ENCODE measurements around the gene TES.

TES gene

GRCh38 chr7:116273283-116273917 is 63.1 kb downstream of the TES start:
- Histone ChIP-seq H3K9ac (ENCODE audit: low read depth in 1 of 2, low read length in 2 of 2) (no peak overlapping the region), H3K36me3 (ENCODE audit: control insufficient read depth in 2 of 2, insufficient read depth in 2 of 2, low read length in 2 of 2) (no peaks in the 10 kb centered on the region), H3K27ac (ENCODE audit: low read depth in 2 of 2, low read length in 2 of 2) (no peak overlapping the region), H3K4me1 (ENCODE audit: control insufficient read depth in 2 of 2, insufficient read depth in 2 of 2, low read length in 2 of 2) (peaks cover 3 to 10% of the 10 kb centered on the region in 2 donors), H3K9me3 (ENCODE audit: control insufficient read depth in 2 of 2, low read length in 2 of 2) (no peaks in the 10 kb centered on the region), H3K27me3 (ENCODE audit: control insufficient read depth in 2 of 2, insufficient read depth in 2 of 2, low read length in 2 of 2) (no peaks in the 10 kb centered on the region), H3K4me3 (ENCODE audit: low read length in 2 of 2) (no peak overlapping the region)

- peaks cover 3 to 10% of the 10 kb centered on the region in 2 donors for H3K4me1 ChIP-seq (ENCODE audit: control insufficient read depth in 2 of 2, insufficient read depth in 2 of 2, low read length in 2 of 2)
- no peaks in the 10 kb centered on the region for H3K27me3 ChIP-seq (ENCODE audit: control insufficient read depth in 2 of 2, insufficient read depth in 2 of 2, low read length in 2 of 2)
- H3K9ac ChIP-seq (ENCODE audit: low read depth in 1 of 2, low read length in 2 of 2): no peak overlapping the region
- no peaks in the 10 kb centered on the region for H3K9me3 ChIP-seq (ENCODE audit: control insufficient read depth in 2 of 2, low read length in 2 of 2)
- no peak overlapping the region for H3K27ac ChIP-seq (ENCODE audit: low read depth in 2 of 2, low read length in 2 of 2)
- H3K4me3 ChIP-seq (ENCODE audit: low read length in 2 of 2): no peak overlapping the region
- no peaks in the 10 kb centered on the region for H3K36me3 ChIP-seq (ENCODE audit: control insufficient read depth in 2 of 2, insufficient read depth in 2 of 2, low read length in 2 of 2)
Observed at GRCh38 chr7:116273918-116274301, 63.6 kb downstream of the TES start.

- no peaks in the 10 kb centered on the region for H3K27me3 ChIP-seq (ENCODE audit: control insufficient read depth in 2 of 2, insufficient read depth in 2 of 2, low read length in 2 of 2)
- no peaks in the 10 kb centered on the region for H3K4me1 ChIP-seq (ENCODE audit: control insufficient read depth in 2 of 2, insufficient read depth in 2 of 2, low read length in 2 of 2)
- H3K4me3 ChIP-seq (ENCODE audit: low read length in 2 of 2): no peak overlapping the region
- H3K36me3 ChIP-seq (ENCODE audit: control insufficient read depth in 2 of 2, insufficient read depth in 2 of 2, low read length in 2 of 2): no peaks in the 10 kb centered on the region
- no peaks in the 10 kb centered on the region for H3K9me3 ChIP-seq (ENCODE audit: control insufficient read depth in 2 of 2, low read length in 2 of 2)
- H3K27ac ChIP-seq (ENCODE audit: low read depth in 2 of 2, low read length in 2 of 2): no peak overlapping the region
- no peak overlapping the region for H3K9ac ChIP-seq (ENCODE audit: low read depth in 1 of 2, low read length in 2 of 2)
Observed at GRCh38 chr7:116277070-116277469, 66.7 kb downstream of the TES start.

- Histone ChIP-seq H3K27me3 (ENCODE audit: control insufficient read depth in 2 of 2, insufficient read depth in 2 of 2, low read length in 2 of 2) (no peaks in the 10 kb centered on the region), H3K4me1 (ENCODE audit: control insufficient read depth in 2 of 2, insufficient read depth in 2 of 2, low read length in 2 of 2) (no peaks in the 10 kb centered on the region), H3K9ac (ENCODE audit: low read depth in 1 of 2, low read length in 2 of 2) (no peak overlapping the region), H3K36me3 (ENCODE audit: control insufficient read depth in 2 of 2, insufficient read depth in 2 of 2, low read length in 2 of 2) (no peaks in the 10 kb centered on the region), H3K4me3 (ENCODE audit: low read length in 2 of 2) (no peak overlapping the region), H3K9me3 (ENCODE audit: control insufficient read depth in 2 of 2, low read length in 2 of 2) (no peaks in the 10 kb centered on the region), H3K27ac (ENCODE audit: low read depth in 2 of 2, low read length in 2 of 2) (no peak overlapping the region)
Observed at GRCh38 chr7:116279217-116279616, 68.9 kb downstream of the TES start.

GRCh38 chr7:116280803-116281202 is 70.5 kb downstream of the TES start:
- H3K9ac ChIP-seq (ENCODE audit: low read depth in 1 of 2, low read length in 2 of 2): no peak overlapping the region
- no peaks in the 10 kb centered on the region for H3K27me3 ChIP-seq (ENCODE audit: control insufficient read depth in 2 of 2, insufficient read depth in 2 of 2, low read length in 2 of 2)
- H3K9me3 ChIP-seq (ENCODE audit: control insufficient read depth in 2 of 2, low read length in 2 of 2): no peaks in the 10 kb centered on the region
- H3K36me3 ChIP-seq (ENCODE audit: control insufficient read depth in 2 of 2, insufficient read depth in 2 of 2, low read length in 2 of 2): no peaks in the 10 kb centered on the region
- no peak overlapping the region for H3K27ac ChIP-seq (ENCODE audit: low read depth in 2 of 2, low read length in 2 of 2)
- H3K4me3 ChIP-seq (ENCODE audit: low read length in 2 of 2): no peak overlapping the region
- no peaks in the 10 kb centered on the region for H3K4me1 ChIP-seq (ENCODE audit: control insufficient read depth in 2 of 2, insufficient read depth in 2 of 2, low read length in 2 of 2)

GRCh38 chr7:116283595-116284204 is 73.4 kb downstream of the TES start:
- H3K36me3 ChIP-seq (ENCODE audit: control insufficient read depth in 2 of 2, insufficient read depth in 2 of 2, low read length in 2 of 2): no peaks in the 10 kb centered on the region
- H3K4me3 ChIP-seq (ENCODE audit: low read length in 2 of 2): no peak overlapping the region
- no peaks in the 10 kb centered on the region for H3K4me1 ChIP-seq (ENCODE audit: control insufficient read depth in 2 of 2, insufficient read depth in 2 of 2, low read length in 2 of 2)
- H3K27me3 ChIP-seq (ENCODE audit: control insufficient read depth in 2 of 2, insufficient read depth in 2 of 2, low read length in 2 of 2): no peaks in the 10 kb centered on the region
- H3K9me3 ChIP-seq (ENCODE audit: control insufficient read depth in 2 of 2, low read length in 2 of 2): no peaks in the 10 kb centered on the region
- no peak overlapping the region for H3K9ac ChIP-seq (ENCODE audit: low read depth in 1 of 2, low read length in 2 of 2)
- H3K27ac ChIP-seq (ENCODE audit: low read depth in 2 of 2, low read length in 2 of 2): no peak overlapping the region

- Histone ChIP-seq H3K4me1 (ENCODE audit: control insufficient read depth in 2 of 2, insufficient read depth in 2 of 2, low read length in 2 of 2) (no peaks in the 10 kb centered on the region), H3K4me3 (ENCODE audit: low read length in 2 of 2) (no peak overlapping the region), H3K27me3 (ENCODE audit: control insufficient read depth in 2 of 2, insufficient read depth in 2 of 2, low read length in 2 of 2) (no peaks in the 10 kb centered on the region), H3K9ac (ENCODE audit: low read depth in 1 of 2, low read length in 2 of 2) (no peak overlapping the region), H3K36me3 (ENCODE audit: control insufficient read depth in 2 of 2, insufficient read depth in 2 of 2, low read length in 2 of 2) (no peaks in the 10 kb centered on the region), H3K27ac (ENCODE audit: low read depth in 2 of 2, low read length in 2 of 2) (no peak overlapping the region), H3K9me3 (ENCODE audit: control insufficient read depth in 2 of 2, low read length in 2 of 2) (no peaks in the 10 kb centered on the region)
Observed at GRCh38 chr7:116284390-116284789, 74.1 kb downstream of the TES start.

GRCh38 chr7:116285252-116285651 is 74.9 kb downstream of the TES start:
- H3K9me3 ChIP-seq (ENCODE audit: control insufficient read depth in 2 of 2, low read length in 2 of 2): no peaks in the 10 kb centered on the region
- H3K36me3 ChIP-seq (ENCODE audit: control insufficient read depth in 2 of 2, insufficient read depth in 2 of 2, low read length in 2 of 2): no peaks in the 10 kb centered on the region
- H3K4me1 ChIP-seq (ENCODE audit: control insufficient read depth in 2 of 2, insufficient read depth in 2 of 2, low read length in 2 of 2): no peaks in the 10 kb centered on the region
- no peaks in the 10 kb centered on the region for H3K27me3 ChIP-seq (ENCODE audit: control insufficient read depth in 2 of 2, insufficient read depth in 2 of 2, low read length in 2 of 2)
- H3K9ac ChIP-seq (ENCODE audit: low read depth in 1 of 2, low read length in 2 of 2): no peak overlapping the region
- H3K27ac ChIP-seq (ENCODE audit: low read depth in 2 of 2, low read length in 2 of 2): no peak overlapping the region
- H3K4me3 ChIP-seq (ENCODE audit: low read length in 2 of 2): no peak overlapping the region

GRCh38 chr7:116290740-116291139 is 80.4 kb downstream of the TES start:
- Histone ChIP-seq H3K9me3 (ENCODE audit: control insufficient read depth in 2 of 2, low read length in 2 of 2) (no peaks in the 10 kb centered on the region), H3K9ac (ENCODE audit: low read depth in 1 of 2, low read length in 2 of 2) (no peak overlapping the region), H3K36me3 (ENCODE audit: control insufficient read depth in 2 of 2, insufficient read depth in 2 of 2, low read length in 2 of 2) (no peaks in the 10 kb centered on the region), H3K4me1 (ENCODE audit: control insufficient read depth in 2 of 2, insufficient read depth in 2 of 2, low read length in 2 of 2) (no peaks in the 10 kb centered on the region), H3K27me3 (ENCODE audit: control insufficient read depth in 2 of 2, insufficient read depth in 2 of 2, low read length in 2 of 2) (no peaks in the 10 kb centered on the region), H3K27ac (ENCODE audit: low read depth in 2 of 2, low read length in 2 of 2) (no peak overlapping the region), H3K4me3 (ENCODE audit: low read length in 2 of 2) (no peak overlapping the region)

GRCh38 chr7:116291937-116292336 is 81.6 kb downstream of the TES start:
- Histone ChIP-seq H3K36me3 (ENCODE audit: control insufficient read depth in 2 of 2, insufficient read depth in 2 of 2, low read length in 2 of 2) (no peaks in the 10 kb centered on the region), H3K4me3 (ENCODE audit: low read length in 2 of 2) (no peak overlapping the region), H3K27me3 (ENCODE audit: control insufficient read depth in 2 of 2, insufficient read depth in 2 of 2, low read length in 2 of 2) (no peaks in the 10 kb centered on the region), H3K9ac (ENCODE audit: low read depth in 1 of 2, low read length in 2 of 2) (no peak overlapping the region), H3K4me1 (ENCODE audit: control insufficient read depth in 2 of 2, insufficient read depth in 2 of 2, low read length in 2 of 2) (no peaks in the 10 kb centered on the region), H3K9me3 (ENCODE audit: control insufficient read depth in 2 of 2, low read length in 2 of 2) (no peaks in the 10 kb centered on the region), H3K27ac (ENCODE audit: low read depth in 2 of 2, low read length in 2 of 2) (no peak overlapping the region)

Data from mucosa of rectum (tissue), 2 donors.